Calu3 (cell line): Measurements from ENCODE around the gene TMC5. TPM values are rescaled to one million over a fixed set of nuclear protein-coding genes. Genes with fewer than 3 reads are reported as not detected.
"Not testable (repeated sequence)": the region's sequence is repeated elsewhere in the genome, so short reads cannot be mapped to it uniquely, and the experiment has no call there.

Experiments used
- BruUV-seq: library from RNA; stranded (reverse); fragments of 400-500 nt; replicated peaks from 2 replicates; lab custom pipeline; 2021; lab: Mats Ljungman, UMichigan
- CTCF ChIA-PET: fragments of 300-600 bp; sonication (Branson Sonifier 250); formaldehyde crosslinking; loops from one replicate; lab custom pipeline; 2022; ENCODE audit warnings: antibody characterized with exemption; lab: Charles Lee
- DNase-seq: peaks from one replicate; pipeline ENCODE4 v3.0.0; 2022
- H3K27ac Mint-ChIP-seq: one replicate; pipeline ENCODE4 v1.8.0; 2022; ENCODE audit warnings: mixed read lengths; ENCODE audit not compliant: unreplicated experiment
- H3K27me3 Mint-ChIP-seq: one replicate; pipeline ENCODE4 v1.8.0; 2022; ENCODE audit warnings: mixed read lengths; ENCODE audit not compliant: unreplicated experiment
- H3K36me3 Mint-ChIP-seq: one replicate; pipeline ENCODE4 v1.8.0; 2022; ENCODE audit warnings: mild to moderate bottlenecking, moderate library complexity, mixed read lengths; ENCODE audit not compliant: insufficient read depth, unreplicated experiment
- H3K4me1 Mint-ChIP-seq: one replicate; pipeline ENCODE4 v1.8.0; 2022; ENCODE audit warnings: mild to moderate bottlenecking, low read depth, mixed read lengths; ENCODE audit not compliant: unreplicated experiment
- H3K4me3 Mint-ChIP-seq: one replicate; pipeline ENCODE4 v1.8.0; 2022; ENCODE audit warnings: mild to moderate bottlenecking, low read depth, moderate library complexity, mixed read lengths; ENCODE audit not compliant: unreplicated experiment
- H3K9me3 Mint-ChIP-seq: one replicate; pipeline ENCODE4 v1.8.0; 2022; ENCODE audit warnings: low read depth, mixed read lengths; ENCODE audit not compliant: unreplicated experiment
- CTCF ChIP-seq: fragments of 200-600 bp; IDR thresholded peaks from one replicate; pipeline ENCODE4 v1.8.0; 2022; ENCODE audit warnings: antibody characterized with exemption; ENCODE audit not compliant: unreplicated experiment
- intact Hi-C: fragments of 100-400 bp; cut with micrococcal nuclease; formaldehyde crosslinking; loops from one replicate; pipeline ENCODE4 v1.10.0; 2022; ENCODE audit not compliant: unreplicated experiment
- total RNA-seq: library from RNA; stranded (reverse); gene quantifications from 2 replicates; pipeline ENCODE4 v1.2.3, GENCODE V29; 2022

The TMC5 gene
- total RNA-seq, 1 experiment from 2014 or later = 117 TPM

GRCh38 chr16:19389246-19389645 lies 28.4 kb upstream of the TMC5 start:
- CTCF ChIA-PET = interaction anchor here (0.5 to 0.6 kb wide), 2 partner anchors 47 to 152 kb away, joined by 3 to 4 read pairs; no protein-coding TSS in a partner anchor
- peak; percentile 69 for DNase-seq
- peak; percentile 61 for TF ChIP-seq CTCF
- intact Hi-C loops = loop anchor here (1.0 to 5.0 kb wide), 2 partner anchors 93 to 113 kb away; no protein-coding TSS in a partner anchor
- BruUV-seq = no TSS peak
- Mint-ChIP-seq H3K9me3 (peaks cover 2% of the 10 kb centered on the region), H3K27ac (no peak overlapping the region), H3K4me1 (peaks cover 41% of the 10 kb centered on the region), H3K36me3 (peaks cover 24% of the 10 kb centered on the region), H3K27me3 (no peaks in the 10 kb centered on the region), H3K4me3 (no peak overlapping the region)

GRCh38 chr16:19391185-19391776 lies 26.4 kb upstream of the TMC5 start:
- CTCF ChIA-PET = not testable (repeated sequence)

GRCh38 chr16:19392352-19392751 lies 25.3 kb upstream of the TMC5 start:
- intact Hi-C loops = no loop called here
- Mint-ChIP-seq H3K4me1 (peaks cover 49% of the 10 kb centered on the region), H3K27me3 (no peaks in the 10 kb centered on the region), H3K9me3 (peaks cover 2% of the 10 kb centered on the region), H3K4me3 (peak overlapping the region; percentile 73), H3K27ac (peak overlapping the region; percentile 98), H3K36me3 (peaks cover 50% of the 10 kb centered on the region)
- BruUV-seq = no TSS peak
- no peak for DNase-seq
- CTCF ChIA-PET = interaction anchor here (0.6 to 2.5 kb wide), 3 partner anchors 9 to 81 kb away, joined by 6 to 14 read pairs (median 10); no protein-coding TSS in a partner anchor
- TF ChIP-seq CTCF = no peak

More at GRCh38 chr16:19391185-19391776, 26.4 kb upstream of the TMC5 start:
- H3K4me3 Mint-ChIP-seq, H3K27ac Mint-ChIP-seq, intact Hi-C loops, BruUV-seq, H3K27me3 Mint-ChIP-seq, H3K9me3 Mint-ChIP-seq, DNase-seq: not testable (repeated sequence)
- H3K4me1 Mint-ChIP-seq = peaks cover 43% of the 10 kb centered on the region
- peaks cover 43% of the 10 kb centered on the region for H3K36me3 Mint-ChIP-seq

GRCh38 chr16:19393226-19394111 lies 24.2 kb upstream of the TMC5 start:
- intact Hi-C loops = loop anchor here (1.0 kb wide), 1 partner anchor 20 kb away; no protein-coding TSS in a partner anchor
- Mint-ChIP-seq H3K27me3 (no peaks in the 10 kb centered on the region), H3K36me3 (peaks cover 50% of the 10 kb centered on the region), H3K27ac (peak overlapping the region; percentile 98), H3K4me3 (peak overlapping the region; percentile 73), H3K9me3 (peaks cover 1% of the 10 kb centered on the region), H3K4me1 (peaks cover 51% of the 10 kb centered on the region)
- no peak for TF ChIP-seq CTCF
- DNase-seq = peak; percentile 80
- BruUV-seq = TSS peak; percentile 70
- CTCF ChIA-PET = interaction anchor here (0.6 to 2.5 kb wide), 13 partner anchors 11 to 131 kb away, joined by 3 to 14 read pairs (median 5); partner anchors contain the start of gene TMC5

- intact Hi-C loops = loop anchor here (1.0 to 2.0 kb wide), 3 partner anchors 15 to 37 kb away; no protein-coding TSS in a partner anchor
- peak overlapping the region; percentile 95 for H3K27ac Mint-ChIP-seq
- H3K27me3 Mint-ChIP-seq, BruUV-seq, H3K9me3 Mint-ChIP-seq: not testable (repeated sequence)
- peaks cover 51% of the 10 kb centered on the region for H3K4me1 Mint-ChIP-seq
- H3K4me3 Mint-ChIP-seq = peak overlapping the region; percentile 57
- peaks cover 50% of the 10 kb centered on the region for H3K36me3 Mint-ChIP-seq
- DNase-seq = peak; percentile 50
- CTCF ChIA-PET = interaction anchor here (0.9 to 1.0 kb wide), 2 partner anchors 13 to 22 kb away, joined by 3 to 5 read pairs; partner anchors contain the start of gene TMC5
Observed at GRCh38 chr16:19395646-19396267, 21.9 kb upstream of the TMC5 start.
